ENCODE results near the gene TKTL1. TPM values are rescaled to one million over a fixed set of nuclear protein-coding genes. Genes with fewer than 3 reads are reported as not detected.

The TKTL1 gene
- total RNA-seq, 4 donors from 2014 or later = 0.24 to 0.51 (median 0.34) TPM; not detected in 1

- Histone ChIP-seq H3K27ac (no peak overlapping the region), H3K27me3 (no peaks in the 10 kb centered on the region), H3K4me1 (no peaks in the 10 kb centered on the region), H3K9me3 (no peaks in the 10 kb centered on the region), H3K36me3 (no peaks in the 10 kb centered on the region), H3K4me3 (no peak overlapping the region)
- no peak for TF ChIP-seq POLR2A (IDR thresholded peaks at IDR 0.05)
- TF ChIP-seq CTCF (IDR thresholded peaks at IDR 0.05) = peak in 1 of 2 donors; percentile 44
- 28% methylated on average over 7 of the region's 7 CpGs for WGBS
- DNase-seq (ENCODE audit: low spot score in 2 of 2) = no peak
Observed at GRCh38 chrX:154317391-154317995, 21.9 kb downstream of the TKTL1 start.

- H3K9me3 ChIP-seq = no peaks in the 10 kb centered on the region
- H3K27me3 ChIP-seq = no peaks in the 10 kb centered on the region
- no peaks in the 10 kb centered on the region for H3K4me1 ChIP-seq
- H3K36me3 ChIP-seq = no peaks in the 10 kb centered on the region
- TF ChIP-seq POLR2A (IDR thresholded peaks at IDR 0.05) (no peak), CTCF (IDR thresholded peaks at IDR 0.05) (no peak)
- no peak overlapping the region for H3K4me3 ChIP-seq
- no peak for DNase-seq (ENCODE audit: low spot score in 2 of 2)
- no peak overlapping the region for H3K27ac ChIP-seq
- WGBS = 81% methylated on average over 10 of the region's 11 CpGs
Observed at GRCh38 chrX:154320406-154320805, 24.8 kb downstream of the TKTL1 start.

- no peaks in the 10 kb centered on the region for H3K27me3 ChIP-seq
- H3K27ac ChIP-seq = no peak overlapping the region
- H3K4me1 ChIP-seq = no peaks in the 10 kb centered on the region
- no peaks in the 10 kb centered on the region for H3K9me3 ChIP-seq
- H3K4me3 ChIP-seq = no peak overlapping the region
- 83% methylated on average over 6 of the region's 7 CpGs for WGBS
- H3K36me3 ChIP-seq = no peaks in the 10 kb centered on the region
- no peak for DNase-seq (ENCODE audit: low spot score in 2 of 2)
- TF ChIP-seq POLR2A (IDR thresholded peaks at IDR 0.05) = no peak
- TF ChIP-seq CTCF (IDR thresholded peaks at IDR 0.05) = no peak
- no peak for TF ChIP-seq EP300 (IDR thresholded peaks at IDR 0.05)
- no peak for TF ChIP-seq POLR2AphosphoS5 (IDR thresholded peaks at IDR 0.05)
Observed at GRCh38 chrX:154321152-154321551, 25.6 kb downstream of the TKTL1 start.

GRCh38 chrX:154321594-154321993 lies 26.0 kb downstream of the TKTL1 start:
- Histone ChIP-seq H3K9me3 (no peaks in the 10 kb centered on the region), H3K4me3 (no peak overlapping the region), H3K27ac (no peak overlapping the region), H3K36me3 (no peaks in the 10 kb centered on the region), H3K4me1 (peaks cover under 1% of the 10 kb centered on the region), H3K27me3 (no peaks in the 10 kb centered on the region)
- DNase-seq (ENCODE audit: low spot score in 2 of 2) = no peak
- WGBS = 65% methylated on average over 10 of the region's 10 CpGs
- TF ChIP-seq POLR2AphosphoS5 (IDR thresholded peaks at IDR 0.05) (no peak), CTCF (IDR thresholded peaks at IDR 0.05) (no peak)

- no peaks in the 10 kb centered on the region for H3K36me3 ChIP-seq
- TF ChIP-seq EP300 (IDR thresholded peaks at IDR 0.05) = no peak
- TF ChIP-seq CTCF (IDR thresholded peaks at IDR 0.05) = no peak
Observed at GRCh38 chrX:154322890-154323289, 27.3 kb downstream of the TKTL1 start.

More at GRCh38 chrX:154322890-154323289, 27.3 kb downstream of the TKTL1 start:
- WGBS = 78% methylated on average over 10 of the region's 10 CpGs
- Histone ChIP-seq H3K4me3 (no peak overlapping the region), H3K9me3 (no peaks in the 10 kb centered on the region), H3K4me1 (peaks cover 11% of the 10 kb centered on the region), H3K27me3 (no peaks in the 10 kb centered on the region), H3K27ac (no peak overlapping the region)
- no peak for DNase-seq (ENCODE audit: low spot score in 2 of 2)
